GM12878 (cell line): ENCODE results near the gene RAD9A. TPM values are rescaled to one million over a fixed set of nuclear protein-coding genes. Genes with fewer than 3 reads are reported as not detected.

ENCODE experiments used
- ATAC-seq: fragments of 200-7000 bp; cut with Tn5 transposase; 3 replicates; pipeline ENCODE4 v1.9.1; 2020; ENCODE audit warnings: mild to moderate bottlenecking, moderate library complexity
- BruUV-seq: library from RNA; stranded (reverse); fragments of 400-500 nt; replicated peaks from 2 replicates; lab custom pipeline; 2021; lab: Mats Ljungman, UMichigan
- CTCF ChIA-PET: fragments of 300-600 bp; sonication (Branson Sonifier 250); formaldehyde crosslinking; extraction: SDS; loops from one replicate; lab custom pipeline; 2021; ENCODE audit warnings: inconsistent platforms; lab: Yijun Ruan, JAX
- POLR2A ChIA-PET: fragments of 350-600 bp; formaldehyde crosslinking; extraction: SDS; loops from one replicate; lab custom pipeline; 2021; ENCODE audit warnings: inconsistent platforms; lab: Charles Lee
- RAD21 ChIA-PET: fragments of 300-600 bp; sonication (Branson Sonifier 250); formaldehyde crosslinking; loops from one replicate; lab custom pipeline; 2023; ENCODE audit warnings: antibody characterized with exemption; ENCODE audit not compliant: unreplicated experiment; lab: Charles Lee
- SMC1A ChIA-PET: fragments of 300-600 bp; sonication (Branson Sonifier 250); formaldehyde crosslinking; loops from one replicate; lab custom pipeline; 2023; ENCODE audit not compliant: unreplicated experiment, uncharacterized antibody; lab: Charles Lee
- DNase-seq: peaks from one replicate; pipeline ENCODE4 v3.0.0-alpha.2; 2011; ENCODE audit warnings: low read depth, low spot score
- FAIRE-seq: peaks from 3 replicates; lab custom pipeline; 2011; peaks lifted over from hg19 to GRCh38; lab: Jason Lieb, UNC
- H2AFZ ChIP-seq: 2 replicates; pipeline ENCODE4 v1.6.0; 2011; ENCODE audit warnings: low read depth, low read length, control low read depth; ENCODE audit not compliant: control insufficient read depth
- H3K27ac ChIP-seq: 2 replicates; pipeline ENCODE4 v1.5.1; 2011; ENCODE audit warnings: control low read depth; ENCODE audit not compliant: control insufficient read depth, insufficient read depth
- H3K27me3 ChIP-seq, 2 experiments: replicated peaks in 1 of 2; 2 replicates each; pipeline versions ENCODE4 v1.6.0 to v1.6.1; 2011; ENCODE audit warnings: low read length in 1 of 2; ENCODE audit not compliant: control insufficient read depth in 2 of 2, insufficient read depth in 2 of 2
- H3K36me3 ChIP-seq, 2 experiments: 2 replicates each; pipeline ENCODE4 v1.5.1; 2011; ENCODE audit warnings: low read length in 1 of 2; ENCODE audit not compliant: control insufficient read depth in 2 of 2, insufficient read depth in 2 of 2
- H3K4me1 ChIP-seq: 2 replicates; pipeline ENCODE4 v1.6.1; 2011; ENCODE audit warnings: mild to moderate bottlenecking, low read length, moderate library complexity, mixed read lengths; ENCODE audit not compliant: control insufficient read depth, insufficient read depth
- H3K4me2 ChIP-seq: 2 replicates; pipeline ENCODE4 v1.6.0; 2011; ENCODE audit warnings: control low read depth; ENCODE audit not compliant: control insufficient read depth, insufficient read depth
- H3K4me3 ChIP-seq: fragments of 200-600 bp; sonication (generic); 2 replicates; pipeline ENCODE4 v1.5.1; 2016
- H3K79me2 ChIP-seq: 2 replicates; pipeline ENCODE4 v1.6.0; 2011; ENCODE audit warnings: low read length; ENCODE audit not compliant: control insufficient read depth, insufficient read depth
- H3K9ac ChIP-seq: 2 replicates; pipeline ENCODE4 v1.8.0; 2011; ENCODE audit warnings: low read length, control low read depth, mixed read lengths; ENCODE audit not compliant: control insufficient read depth, insufficient read depth
- H3K9me3 ChIP-seq: replicated peaks from 3 replicates; pipeline ENCODE4 v1.5.1; 2011; ENCODE audit warnings: mild to moderate bottlenecking, low read length; ENCODE audit not compliant: control insufficient read depth, insufficient read depth
- H4K20me1 ChIP-seq: 2 replicates; pipeline ENCODE4 v1.6.0; 2011; ENCODE audit not compliant: control insufficient read depth, insufficient read depth
- BCLAF1 ChIP-seq: fragments of 450-650 bp; IDR thresholded peaks from 2 replicates; pipeline ENCODE4 v1.6.1; 2017; ENCODE audit warnings: antibody characterized with exemption, mild to moderate bottlenecking, moderate library complexity
- FOXM1 ChIP-seq: IDR thresholded peaks from 2 replicates; pipeline ENCODE4 v1.6.1; 2012; ENCODE audit warnings: low read depth, mild to moderate bottlenecking, inconsistent platforms, low read length, moderate library complexity
- GATAD2B ChIP-seq: fragments of 450-650 bp; conservative IDR thresholded peaks from 2 replicates; pipeline ENCODE4 v1.6.1; 2017; ENCODE audit warnings: low read depth, mild to moderate bottlenecking, moderate library complexity
- NKRF ChIP-seq: fragments of 450-650 bp; conservative IDR thresholded peaks from 2 replicates; pipeline ENCODE4 v1.6.1; 2017; ENCODE audit warnings: mild to moderate bottlenecking, moderate library complexity
- TARDBP ChIP-seq: IDR thresholded peaks from 2 replicates; pipeline ENCODE4 v1.6.1; 2016; ENCODE audit warnings: borderline replicate concordance
- ZBTB40 ChIP-seq: fragments of 450-650 bp; IDR thresholded peaks from 2 replicates; pipeline ENCODE4 v1.6.1; 2016; ENCODE audit warnings: mild to moderate bottlenecking, moderate library complexity, borderline replicate concordance
- WGBS: methylation state at CpG from one replicate; pipeline ENCODE4 v1.1.6; 2016; ENCODE audit warnings: low lambda C conversion rate; ENCODE audit not compliant: insufficient replicate concordance, insufficient coverage; ENCODE audit errors: missing lambda C conversion rate; 5-methylcytosine and 5-hydroxymethylcytosine counted together
- in situ Hi-C: fragments of 300-500 bp; cut with MboI; formaldehyde crosslinking; loops from 9 replicates; pipeline ENCODE4 v1.14.3; 2018; ENCODE audit warnings: mixed read lengths
- intact Hi-C: fragments of 100-400 bp; cut with micrococcal nuclease; formaldehyde crosslinking; loops from one replicate; pipeline ENCODE4 v1.14.2; 2022; ENCODE audit not compliant: unreplicated experiment
- polyA plus RNA-seq, 11 experiments: library from polyadenylated mRNA; depleted of rRNA in 4 of 11; unstranded in 6 of 11; stranded (reverse) in 5 of 11; fragments of >200 nt; fragmentation: Nextera tagmentation in 4 of 11; fragmentation: Illumina TruSeq in 1 of 11; extraction: Ambion mirVana in 4 of 11; extraction: Trizol in 1 of 11; gene quantifications; 1 replicate in 1 of 11; 2 replicates in 10 of 11; pipeline versions ENCODE4 v1.2.1 to v1.2.3, GENCODE V29; 2011 to 2016; ENCODE audit warnings: inconsistent platforms in 2 of 11, missing spikeins in 2 of 11, low read depth in 1 of 11
- total RNA-seq, 4 experiments: library from RNA; depleted of rRNA in 3 of 4; stranded (reverse); fragments of >200 nt in 3 of 4; fragmentation: Illumina TruSeq in 1 of 4; extraction: Trizol in 1 of 4; gene quantifications; 2 replicates each; pipeline versions ENCODE4 v1.2.1 to v1.2.3, GENCODE V29; 2013 to 2021
- TF ChIP-seq, protein P1 (sequence below): fragments of 450-650 bp; IDR thresholded peaks from 2 replicates; pipeline ENCODE4 v1.6.1; 2017; ENCODE audit warnings: mild to moderate bottlenecking, moderate library complexity

RAD9A gene
- total and polyA plus RNA-seq, 10 of the 15 experiments (the other 5 are each of a cell fraction or from before 2014, with no cell fraction given) = 1.1 to 36.2 (median 19.8) TPM

DNA sequence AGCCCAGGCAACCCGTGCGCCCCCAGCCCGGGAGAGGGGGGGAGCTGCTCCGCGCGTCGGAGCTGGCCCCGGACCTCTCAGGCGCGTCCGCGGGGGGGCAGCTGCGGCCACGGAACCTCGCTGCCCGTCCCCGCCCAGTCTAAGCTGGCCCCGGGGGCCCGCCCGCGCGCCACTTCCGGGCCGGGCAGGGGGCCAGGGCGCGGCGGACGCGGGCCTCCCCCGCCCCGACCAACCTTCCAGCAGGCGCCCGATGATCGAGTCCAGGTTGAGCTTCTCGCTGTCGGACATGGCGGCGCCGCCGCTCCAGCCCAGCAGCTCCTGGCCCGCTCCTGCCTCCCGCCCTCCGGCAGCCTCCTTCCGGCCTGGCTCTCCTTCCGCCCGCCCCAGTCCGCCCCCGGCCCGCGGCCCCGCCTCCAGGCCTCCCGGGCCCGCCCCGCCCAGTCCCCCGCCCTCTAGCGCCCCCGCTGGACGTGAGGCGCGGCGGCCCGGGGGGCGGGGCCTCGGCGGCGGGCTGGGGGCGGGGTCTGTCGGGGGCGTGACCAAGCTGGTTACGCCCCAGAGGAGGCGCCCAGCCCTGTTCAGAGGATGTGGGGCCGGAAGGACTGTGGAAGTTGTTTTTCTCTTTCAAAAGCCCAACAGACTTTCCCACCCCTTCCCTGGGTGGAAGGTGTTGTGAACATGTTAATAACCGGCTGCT is 9.9 kb downstream of the RAD9A start, which contains the start of gene PPP1CA:
Gene PPP1CA (minus strand): TSS at position 364 of the 697 bp plus-strand sequence. CDS start 76 bp downstream, at position 288.
- no TSS peak for BruUV-seq
- WGBS = 2% methylated on average over 50 of the region's 73 CpGs
- TF ChIP-seq, protein P1, sequence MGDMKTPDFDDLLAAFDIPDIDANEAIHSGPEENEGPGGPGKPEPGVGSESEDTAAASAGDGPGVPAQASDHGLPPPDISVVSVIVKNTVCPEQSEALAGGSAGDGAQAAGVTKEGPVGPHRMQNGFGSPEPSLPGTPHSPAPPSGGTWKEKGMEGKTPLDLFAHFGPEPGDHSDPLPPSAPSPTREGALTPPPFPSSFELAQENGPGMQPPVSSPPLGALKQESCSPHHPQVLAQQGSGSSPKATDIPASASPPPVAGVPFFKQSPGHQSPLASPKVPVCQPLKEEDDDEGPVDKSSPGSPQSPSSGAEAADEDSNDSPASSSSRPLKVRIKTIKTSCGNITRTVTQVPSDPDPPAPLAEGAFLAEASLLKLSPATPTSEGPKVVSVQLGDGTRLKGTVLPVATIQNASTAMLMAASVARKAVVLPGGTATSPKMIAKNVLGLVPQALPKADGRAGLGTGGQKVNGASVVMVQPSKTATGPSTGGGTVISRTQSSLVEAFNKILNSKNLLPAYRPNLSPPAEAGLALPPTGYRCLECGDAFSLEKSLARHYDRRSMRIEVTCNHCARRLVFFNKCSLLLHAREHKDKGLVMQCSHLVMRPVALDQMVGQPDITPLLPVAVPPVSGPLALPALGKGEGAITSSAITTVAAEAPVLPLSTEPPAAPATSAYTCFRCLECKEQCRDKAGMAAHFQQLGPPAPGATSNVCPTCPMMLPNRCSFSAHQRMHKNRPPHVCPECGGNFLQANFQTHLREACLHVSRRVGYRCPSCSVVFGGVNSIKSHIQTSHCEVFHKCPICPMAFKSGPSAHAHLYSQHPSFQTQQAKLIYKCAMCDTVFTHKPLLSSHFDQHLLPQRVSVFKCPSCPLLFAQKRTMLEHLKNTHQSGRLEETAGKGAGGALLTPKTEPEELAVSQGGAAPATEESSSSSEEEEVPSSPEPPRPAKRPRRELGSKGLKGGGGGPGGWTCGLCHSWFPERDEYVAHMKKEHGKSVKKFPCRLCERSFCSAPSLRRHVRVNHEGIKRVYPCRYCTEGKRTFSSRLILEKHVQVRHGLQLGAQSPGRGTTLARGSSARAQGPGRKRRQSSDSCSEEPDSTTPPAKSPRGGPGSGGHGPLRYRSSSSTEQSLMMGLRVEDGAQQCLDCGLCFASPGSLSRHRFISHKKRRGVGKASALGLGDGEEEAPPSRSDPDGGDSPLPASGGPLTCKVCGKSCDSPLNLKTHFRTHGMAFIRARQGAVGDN = peak; percentile 62
- TF ChIP-seq ZBTB40 (no peak), GATAD2B (peak; percentile 99), TARDBP (no peak), BCLAF1 (no peak), FOXM1 (no peak), NKRF (peak; percentile 91)

More for the DNA sequence above, 9.9 kb downstream of the RAD9A start, which contains the start of gene PPP1CA:
- ChIA-PET POLR2A (interaction anchor here (0.6 to 7.3 kb wide), 29 partner anchors 9 to 317 kb away, joined by 3 to 112 read pairs (median 9); partner anchors contain the start of genes AIP, CLCF1, CORO1B and NUDT8), SMC1A (interaction anchor here (0.6 to 5.7 kb wide), 21 partner anchors 9 to 146 kb away, joined by 3 to 46 read pairs (median 4); partner anchors contain the start of genes AIP, PITPNM1, POLD4 and PTPRCAP), CTCF (interaction anchor here (0.6 to 5.0 kb wide), 34 partner anchors 10 to 187 kb away, joined by 3 to 53 read pairs (median 5); partner anchors contain the start of genes AIP, CDK2AP2, GSTP1 and PITPNM1), RAD21 (interaction anchor here (0.6 to 6.4 kb wide), 39 partner anchors 10 to 1089 kb away, joined by 3 to 112 read pairs (median 4); partner anchors contain the start of genes AIP, ANKRD13D, CORO1B and PITPNM1)
- intact Hi-C loops (loop anchor here (1.0 to 5.0 kb wide), 4 partner anchors 36 to 105 kb away; partner anchors contain the start of genes AIP, PTPRCAP and TMEM134), in situ Hi-C loops (no loop called here)
- Histone ChIP-seq H3K9ac (peak within 1 kb of the TSS; percentile 95), H3K79me2 (peaks cover 58% of the 10 kb centered on the region), H3K27me3 (no peaks in the 10 kb centered on the region), H3K4me2 (peak within 1 kb of the TSS; percentile 98), H3K27ac (peak within 1 kb of the TSS; percentile 99), H3K36me3 (peaks cover 20 to 24% of the 10 kb centered on the region in 2 experiments), H4K20me1 (no peaks in the 10 kb centered on the region; the same call in 1 of the 2 replicates), H3K4me3 (peak within 1 kb of the TSS; percentile 80), H3K9me3 (no peaks in the 10 kb centered on the region; the same call in 2 of the 3 replicates), H2AFZ (peak within 1 kb of the TSS; percentile 79), H3K4me1 (peaks cover 50% of the 10 kb centered on the region)
- DNase-seq = no peak
- ATAC-seq = peak; percentile 77
- peak; percentile 89 for FAIRE-seq
